Naive thymus-derived CD4-positive, alpha-beta T cell (primary cell): ENCODE data around the gene SF3A2. TPM values are rescaled to one million over a fixed set of nuclear protein-coding genes. Genes with fewer than 3 reads are reported as not detected.
A peak's percentile ranks its signal among the peaks of the same experiment; 100 is the strongest.

ENCODE experiments used
- ATAC-seq: fragments of 150-1000 bp; cut with Tn5 transposase; 2 replicates; pipeline ENCODE4 v1.10.0; 2021; ENCODE audit warnings: mild to moderate bottlenecking, moderate library complexity
- CTCF ChIA-PET: fragments of 350-600 bp; sonication (Branson Sonifier 250); formaldehyde crosslinking; loops from one replicate; lab custom pipeline; 2021; ENCODE audit warnings: antibody characterized with exemption; lab: Charles Lee
- POLR2A ChIA-PET: fragments of 350-600 bp; sonication (Branson Sonifier 250); formaldehyde crosslinking; loops from one replicate; lab custom pipeline; 2021; ENCODE audit warnings: antibody characterized with exemption, inconsistent platforms; lab: Charles Lee
- DNase-seq, 9 donors: peaks; one replicate each; pipeline versions ENCODE4 v3.0.0 to v3.0.0-alpha.2; 2020 to 2022; ENCODE audit warnings: mixed read lengths in 1 of 9
- H3K27ac ChIP-seq: one replicate; pipeline ENCODE4 v1.7.0; 2013; ENCODE audit warnings: mild to moderate bottlenecking, low read depth, low read length, moderate library complexity
- H3K27me3 ChIP-seq, 2 donors: one replicate each; pipeline ENCODE4 v1.7.0; 2013; ENCODE audit warnings: low read length in 2 of 2, mild to moderate bottlenecking in 2 of 2, moderate library complexity in 2 of 2; ENCODE audit not compliant: control insufficient read depth in 2 of 2, insufficient read depth in 2 of 2
- H3K36me3 ChIP-seq, 3 experiments: 1 replicate in 2 of 3; 2 replicates in 1 of 3; pipeline ENCODE4 v1.7.0; 2013; ENCODE audit warnings: low read length in 3 of 3, mild to moderate bottlenecking in 3 of 3, moderate library complexity in 1 of 3; ENCODE audit not compliant: insufficient read depth in 3 of 3, control insufficient read depth in 2 of 3
- H3K4me1 ChIP-seq, 2 donors: one replicate each; pipeline ENCODE4 v1.7.0; 2013; ENCODE audit warnings: low read length in 2 of 2, mild to moderate bottlenecking in 2 of 2, moderate library complexity in 1 of 2; ENCODE audit not compliant: control insufficient read depth in 2 of 2, insufficient read depth in 2 of 2
- H3K4me3 ChIP-seq: 2 replicates; pipeline ENCODE4 v1.7.0; 2013; ENCODE audit warnings: mild to moderate bottlenecking, low read length
- H3K9me3 ChIP-seq, 3 experiments: 1 replicate in 2 of 3; 2 replicates in 1 of 3; pipeline ENCODE4 v1.7.0; 2013; ENCODE audit warnings: low read length in 3 of 3; ENCODE audit not compliant: control insufficient read depth in 2 of 3
- H3K27ac Mint-ChIP-seq, 9 donors: one replicate each; pipeline ENCODE4 v1.8.0; 2020 to 2022; ENCODE audit warnings: mixed read lengths in 9 of 9, mild to moderate bottlenecking in 8 of 9, moderate library complexity in 5 of 9, inconsistent platforms in 2 of 9
- H3K27me3 Mint-ChIP-seq, 5 donors: one replicate each; pipeline ENCODE4 v1.8.0; 2021 to 2022; ENCODE audit warnings: mixed read lengths in 5 of 5, mild to moderate bottlenecking in 1 of 5
- H3K36me3 Mint-ChIP-seq, 5 donors: one replicate each; pipeline ENCODE4 v1.8.0; 2020 to 2022; ENCODE audit warnings: mixed read lengths in 5 of 5, mild to moderate bottlenecking in 3 of 5, inconsistent platforms in 1 of 5
- H3K4me1 Mint-ChIP-seq, 7 donors: one replicate each; pipeline ENCODE4 v1.8.0; 2020 to 2022; ENCODE audit warnings: mixed read lengths in 7 of 7, mild to moderate bottlenecking in 3 of 7, inconsistent platforms in 1 of 7
- H3K4me3 Mint-ChIP-seq, 10 donors: one replicate each; pipeline ENCODE4 v1.8.0; 2020 to 2022; ENCODE audit warnings: mild to moderate bottlenecking in 10 of 10, mixed read lengths in 10 of 10, moderate library complexity in 6 of 10, inconsistent platforms in 2 of 10
- H3K9me3 Mint-ChIP-seq, 11 donors: one replicate each; pipeline ENCODE4 v1.8.0; 2020 to 2022; ENCODE audit warnings: mixed read lengths in 11 of 11, mild to moderate bottlenecking in 4 of 11, inconsistent platforms in 1 of 11, moderate library complexity in 1 of 11
- intact Hi-C, 2 donors: fragments of 100-400 bp; cut with micrococcal nuclease; formaldehyde crosslinking; loops; one replicate each; pipeline ENCODE4 v1.15.1; 2023
- polyA plus RNA-seq, 2 donors: library from polyadenylated mRNA; unstranded; fragments of 300-500 nt; fragmentation: Illumina TruSeq; gene quantifications; one replicate each; pipeline ENCODE4 v1.2.3, GENCODE V29; 2021
- total RNA-seq, 6 experiments: library from RNA in 5 of 6; stranded (reverse) in 5 of 6; gene quantifications; 1 replicate in 5 of 6; 2 replicates in 1 of 6; pipeline ENCODE4 v1.2.3 and lab custom pipeline; 2021 to 2026

The SF3A2 gene
- total and polyA plus RNA-seq, 7 experiments from 2014 or later = 22.3 to 150 (median 131) TPM

DNA sequence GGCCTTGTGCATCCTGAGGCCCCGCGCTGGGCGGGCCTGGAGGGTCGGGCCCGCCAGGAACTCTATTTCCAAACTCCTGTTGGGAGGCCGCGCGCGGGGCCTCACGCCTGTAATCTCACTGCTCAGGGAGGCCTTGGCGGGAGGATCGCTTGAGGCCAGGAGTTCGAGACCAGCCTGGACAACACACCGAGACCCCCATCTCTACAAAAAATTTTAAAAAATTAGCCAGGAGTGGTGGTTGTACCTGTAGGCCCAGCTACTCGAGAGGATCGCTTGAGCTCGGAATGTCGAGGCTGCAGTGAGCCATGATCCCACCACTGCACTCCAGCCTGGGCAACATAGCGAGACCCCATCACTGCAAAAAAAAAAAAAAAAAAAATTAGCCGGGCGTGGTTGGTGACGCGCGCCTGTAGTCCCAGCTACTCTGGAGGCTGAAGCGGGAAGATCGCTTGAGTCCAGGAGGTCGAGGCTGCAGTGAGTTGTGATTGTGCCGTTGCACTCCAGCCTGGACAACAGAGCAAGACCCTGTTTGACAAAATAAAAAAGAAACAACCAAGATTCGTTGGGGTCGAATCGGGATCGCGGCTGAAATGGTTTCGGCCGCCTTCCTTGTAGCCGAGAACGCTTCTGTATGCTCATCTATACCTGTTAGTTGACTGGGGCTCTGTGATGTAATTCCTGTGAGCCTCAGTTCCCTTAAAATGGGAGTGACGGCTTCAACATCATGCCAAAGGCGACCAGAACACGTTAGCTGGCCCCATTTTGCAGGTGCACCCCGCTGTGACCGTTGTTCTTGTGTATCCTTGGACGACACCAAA lies 636 bp downstream of the SF3A2 start:
- intact Hi-C loops = loop anchor here (2.0 to 5.0 kb wide), 5 partner anchors 16 to 546 kb away; partner anchors contain the start of genes LMNB2 (in 1 of the 2) and SGTA (in 1 of the 2)
- H3K27me3 ChIP-seq = no peaks in the 10 kb centered on the region
- peaks cover 0 to 21% (median 0%) of the 10 kb centered on the region in 3 experiments for H3K36me3 ChIP-seq
- H3K9me3 ChIP-seq = no peaks in the 10 kb centered on the region
- Mint-ChIP-seq H3K27me3 (peaks cover 0 to 5% (median 0%) of the 10 kb centered on the region in 5 donors), H3K27ac (peak overlapping the region; percentile 89 to 99 (median 96)), H3K4me1 (peaks cover 42 to 77% (median 62%) of the 10 kb centered on the region in 7 donors), H3K9me3 (peaks cover 0 to 11% (median 0%) of the 10 kb centered on the region in 11 donors), H3K4me3 (peak overlapping the region; percentile 88 to 100 (median 97)), H3K36me3 (peaks cover 3 to 23% (median 15%) of the 10 kb centered on the region in 5 donors)
- H3K4me3 ChIP-seq = peak overlapping the region; percentile 75
- CTCF ChIA-PET = interaction anchor here (0.6 to 3.1 kb wide), 6 partner anchors 22 to 172 kb away, joined by 3 to 25 read pairs (median 4); no protein-coding TSS in a partner anchor
- no peak for ATAC-seq
- H3K27ac ChIP-seq = peak overlapping the region; percentile 93
- no peak for DNase-seq
- peaks cover 47 to 57% of the 10 kb centered on the region in 2 donors for H3K4me1 ChIP-seq
- POLR2A ChIA-PET = interaction anchor here (0.7 to 9.7 kb wide), 8 partner anchors 18 to 375 kb away, joined by 3 to 163 read pairs (median 6); partner anchors contain the start of genes AMH, GADD45B, JSRP1 and TIMM13

DNA sequence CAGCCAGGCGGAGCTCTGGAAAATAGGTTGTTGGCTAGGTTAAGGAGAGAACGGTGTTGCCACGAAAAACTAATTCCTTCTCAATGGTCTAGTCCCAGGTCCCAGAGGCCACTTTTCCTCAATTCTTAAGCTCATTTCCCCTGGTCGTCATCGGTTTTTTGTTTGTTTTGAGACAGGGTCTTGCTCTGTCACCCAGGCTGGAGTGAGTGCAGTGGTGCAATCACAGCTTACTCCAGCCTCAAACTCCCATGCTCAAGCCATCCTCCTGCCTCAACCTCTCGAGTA lies 1.2 kb downstream of the SF3A2 start:
- Histone ChIP-seq H3K4me1 (peaks cover 52 to 62% of the 10 kb centered on the region in 2 donors), H3K27ac (peak overlapping the region; percentile 93), H3K27me3 (no peaks in the 10 kb centered on the region), H3K4me3 (peak overlapping the region; percentile 75), H3K36me3 (peaks cover 0 to 19% (median 0%) of the 10 kb centered on the region in 3 experiments), H3K9me3 (no peaks in the 10 kb centered on the region)
- Mint-ChIP-seq H3K9me3 (peaks cover 0 to 10% (median 0%) of the 10 kb centered on the region in 11 donors), H3K4me1 (peaks cover 48 to 82% (median 68%) of the 10 kb centered on the region in 7 donors), H3K27me3 (peaks cover 0 to 5% (median 0%) of the 10 kb centered on the region in 5 donors), H3K4me3 (peak overlapping the region; percentile 88 to 100 (median 97)), H3K36me3 (peaks cover 3 to 23% (median 20%) of the 10 kb centered on the region in 5 donors), H3K27ac (peak overlapping the region; percentile 88 to 99 (median 94))
- intact Hi-C loops = loop anchor here (2.0 to 5.0 kb wide), 6 partner anchors 15 to 545 kb away; partner anchors contain the start of genes LMNB2 (in 1 of the 2) and SGTA (in 1 of the 2)
- ChIA-PET POLR2A (interaction anchor here (0.7 to 9.7 kb wide), 9 partner anchors 17 to 1574 kb away, joined by 3 to 163 read pairs (median 5); partner anchors contain the start of genes AMH, GADD45B, JSRP1 and TIMM13), CTCF (interaction anchor here (0.6 to 3.1 kb wide), 7 partner anchors 9 to 172 kb away, joined by 3 to 25 read pairs (median 4); no protein-coding TSS in a partner anchor)
- no peak for DNase-seq
- no peak for ATAC-seq

DNA sequence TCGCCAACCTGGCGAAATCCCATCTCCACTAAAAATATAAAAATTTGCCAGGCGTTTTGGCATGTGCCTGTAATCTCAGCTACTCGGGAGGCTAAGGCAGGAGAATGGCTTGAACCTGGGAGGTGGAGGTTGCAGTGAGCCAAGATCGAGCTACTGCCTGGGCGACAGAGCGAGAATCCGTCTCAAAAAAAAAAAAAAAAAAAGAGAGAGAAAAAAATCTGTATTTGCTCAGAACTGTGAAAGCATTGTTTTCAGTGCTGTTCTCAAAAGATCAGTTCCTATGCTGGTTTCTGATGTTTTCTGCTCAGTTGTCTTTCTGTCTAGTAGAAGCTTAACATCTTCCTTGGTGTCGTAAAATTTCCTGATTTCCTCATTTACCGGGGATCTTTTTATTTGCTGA lies 2.5 kb downstream of the SF3A2 start:
- peak in 1 of 9 donors; percentile 24 for DNase-seq
- POLR2A ChIA-PET = interaction anchor here (0.6 to 9.7 kb wide), 15 partner anchors 16 to 1573 kb away, joined by 3 to 163 read pairs (median 4); partner anchors contain the start of genes AMH, AP3D1, JSRP1 and TIMM13
- Mint-ChIP-seq H3K9me3 (peaks cover 0 to 10% (median 0%) of the 10 kb centered on the region in 11 donors), H3K4me1 (peaks cover 47 to 83% (median 67%) of the 10 kb centered on the region in 7 donors), H3K36me3 (peaks cover 3 to 24% (median 21%) of the 10 kb centered on the region in 5 donors), H3K27me3 (peaks cover 0 to 5% (median 0%) of the 10 kb centered on the region in 5 donors), H3K27ac (peak overlapping the region; percentile 82 to 99 (median 95)), H3K4me3 (peak overlapping the region; percentile 88 to 100 (median 97))
- Histone ChIP-seq H3K9me3 (no peaks in the 10 kb centered on the region), H3K36me3 (peaks cover 8 to 21% (median 10%) of the 10 kb centered on the region in 3 experiments), H3K27ac (peak overlapping the region; percentile 93), H3K27me3 (no peaks in the 10 kb centered on the region), H3K4me3 (peak overlapping the region; percentile 53), H3K4me1 (peaks cover 53 to 62% of the 10 kb centered on the region in 2 donors)
- intact Hi-C loops = loop anchor here in 1 of 2 donors (2.0 to 5.0 kb wide), 3 partner anchors 20 to 233 kb away; partner anchors contain the start of gene LMNB2
- CTCF ChIA-PET = interaction anchor here (0.7 to 3.1 kb wide), 9 partner anchors 13 to 381 kb away, joined by 3 to 25 read pairs (median 4); no protein-coding TSS in a partner anchor
- ATAC-seq = no peak

DNA sequence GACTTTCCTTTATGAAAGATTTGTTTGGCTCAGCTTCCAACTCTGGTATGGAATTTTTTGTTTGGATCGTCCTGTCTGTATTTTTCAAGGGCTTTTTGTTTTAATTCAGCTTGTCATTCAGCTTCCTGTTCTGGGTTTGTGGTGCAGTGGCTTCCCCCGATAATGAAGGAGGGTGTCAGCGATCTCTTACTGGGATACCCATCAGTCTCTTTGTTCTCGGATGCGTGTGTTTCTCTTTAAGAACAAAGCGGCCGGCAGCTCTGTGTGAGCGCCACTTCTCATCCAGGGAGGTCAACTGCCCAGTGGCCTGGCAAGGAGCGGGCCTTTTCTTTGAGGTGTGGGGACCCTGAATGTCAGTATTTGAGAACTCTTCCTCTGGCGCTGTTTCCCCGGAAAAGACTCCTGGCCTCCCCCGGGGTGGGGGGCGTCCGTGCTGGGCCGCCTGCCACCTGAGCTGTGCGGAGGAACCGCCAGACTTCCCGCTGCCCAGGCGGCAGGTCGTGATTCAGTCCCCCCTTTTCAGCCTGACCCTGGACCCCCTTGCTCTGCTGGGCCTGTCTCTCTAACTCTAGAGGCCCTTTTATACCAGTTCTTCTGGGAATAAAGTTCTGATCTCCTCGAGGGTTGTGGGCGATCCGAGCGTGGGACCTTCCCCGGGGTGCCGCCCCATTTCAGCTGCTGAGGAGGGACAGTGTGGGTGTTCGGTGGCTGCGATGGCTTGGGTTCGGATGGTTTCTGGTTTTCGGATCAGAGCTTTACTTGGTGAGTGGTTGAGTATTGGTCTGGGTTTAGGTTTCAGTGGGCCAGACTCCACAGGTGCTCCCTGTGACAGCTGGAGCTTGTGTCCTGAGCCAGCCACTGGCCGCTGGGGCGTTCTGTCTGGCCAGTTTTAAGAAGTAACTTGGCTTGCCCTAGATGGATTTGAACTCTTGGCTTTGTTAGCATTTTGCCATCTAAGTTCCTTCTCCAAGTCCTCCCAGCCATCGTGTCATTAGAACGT lies 3.4 kb downstream of the SF3A2 start:
- Mint-ChIP-seq H3K4me3 (peak overlapping the region; percentile 82 to 100 (median 97)), H3K27ac (peak overlapping the region; percentile 82 to 99 (median 95)), H3K27me3 (peaks cover 0 to 5% (median 0%) of the 10 kb centered on the region in 5 donors), H3K9me3 (peaks cover 0 to 10% (median 0%) of the 10 kb centered on the region in 11 donors), H3K4me1 (peaks cover 40 to 74% (median 62%) of the 10 kb centered on the region in 7 donors), H3K36me3 (peaks cover 3 to 27% (median 24%) of the 10 kb centered on the region in 5 donors)
- H3K27me3 ChIP-seq = no peaks in the 10 kb centered on the region
- intact Hi-C loops = loop anchor here in 1 of 2 donors (2.0 to 5.0 kb wide), 3 partner anchors 19 to 232 kb away; partner anchors contain the start of gene LMNB2
- H3K4me3 ChIP-seq = peak overlapping the region; percentile 53
- H3K36me3 ChIP-seq = peaks cover 17 to 30% (median 18%) of the 10 kb centered on the region in 3 experiments
- POLR2A ChIA-PET = interaction anchor here (0.6 to 9.7 kb wide), 13 partner anchors 15 to 378 kb away, joined by 3 to 163 read pairs (median 4); partner anchors contain the start of genes AMH, AP3D1, JSRP1 and PEAK3
- CTCF ChIA-PET = interaction anchor here (1.0 to 3.1 kb wide), 7 partner anchors 12 to 381 kb away, joined by 3 to 25 read pairs (median 5); no protein-coding TSS in a partner anchor
- peaks cover 50 to 60% of the 10 kb centered on the region in 2 donors for H3K4me1 ChIP-seq
- no peaks in the 10 kb centered on the region for H3K9me3 ChIP-seq
- H3K27ac ChIP-seq = peak overlapping the region; percentile 93
- DNase-seq (peak in 7 of 9 donors; percentile 44 to 60 (median 57)), ATAC-seq (no peak)
